ENCODE measurements around the gene CCDC6.

The CCDC6 gene

DNA sequence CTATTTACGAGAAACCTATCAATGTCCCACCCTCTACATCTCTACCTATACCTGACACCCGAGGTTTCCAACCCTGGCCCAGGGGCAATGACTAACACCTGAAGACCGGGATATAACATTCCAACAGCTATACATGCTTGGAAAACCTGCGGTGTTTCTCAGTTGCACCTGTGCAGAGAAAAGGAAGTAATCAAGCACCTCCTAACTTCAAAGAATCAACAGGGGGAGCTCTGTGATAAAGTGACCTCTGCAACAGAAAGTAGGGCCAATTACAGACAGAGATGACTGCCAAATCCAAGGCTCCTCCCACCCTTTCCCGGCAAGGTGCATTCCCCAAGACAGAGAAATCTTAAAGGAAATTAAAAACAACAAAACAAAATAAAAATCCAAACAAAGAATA lies 41.3 kb downstream of the CCDC6 start:
- H3K4me1 ChIP-seq (ENCODE audit: insufficient read depth, low read length) = peaks cover 34% of the 10 kb centered on the region
- no peaks in the 10 kb centered on the region for H3K9me3 ChIP-seq (ENCODE audit: low read length)
- no peak overlapping the region for H3K27ac ChIP-seq (ENCODE audit: low read depth, low read length)
- no peaks in the 10 kb centered on the region for H3K36me3 ChIP-seq (ENCODE audit: insufficient read depth, low read length)
- H3K4me3 ChIP-seq (ENCODE audit: low read depth in 1 of 2, low read length in 2 of 2) = no peak overlapping the region
- H3K27me3 ChIP-seq (ENCODE audit: control insufficient read depth in 1 of 2, insufficient read depth in 2 of 2, low read length in 2 of 2) = no peaks in the 10 kb centered on the region
- no peak overlapping the region for H3K9ac ChIP-seq (ENCODE audit: low read length)

DNA sequence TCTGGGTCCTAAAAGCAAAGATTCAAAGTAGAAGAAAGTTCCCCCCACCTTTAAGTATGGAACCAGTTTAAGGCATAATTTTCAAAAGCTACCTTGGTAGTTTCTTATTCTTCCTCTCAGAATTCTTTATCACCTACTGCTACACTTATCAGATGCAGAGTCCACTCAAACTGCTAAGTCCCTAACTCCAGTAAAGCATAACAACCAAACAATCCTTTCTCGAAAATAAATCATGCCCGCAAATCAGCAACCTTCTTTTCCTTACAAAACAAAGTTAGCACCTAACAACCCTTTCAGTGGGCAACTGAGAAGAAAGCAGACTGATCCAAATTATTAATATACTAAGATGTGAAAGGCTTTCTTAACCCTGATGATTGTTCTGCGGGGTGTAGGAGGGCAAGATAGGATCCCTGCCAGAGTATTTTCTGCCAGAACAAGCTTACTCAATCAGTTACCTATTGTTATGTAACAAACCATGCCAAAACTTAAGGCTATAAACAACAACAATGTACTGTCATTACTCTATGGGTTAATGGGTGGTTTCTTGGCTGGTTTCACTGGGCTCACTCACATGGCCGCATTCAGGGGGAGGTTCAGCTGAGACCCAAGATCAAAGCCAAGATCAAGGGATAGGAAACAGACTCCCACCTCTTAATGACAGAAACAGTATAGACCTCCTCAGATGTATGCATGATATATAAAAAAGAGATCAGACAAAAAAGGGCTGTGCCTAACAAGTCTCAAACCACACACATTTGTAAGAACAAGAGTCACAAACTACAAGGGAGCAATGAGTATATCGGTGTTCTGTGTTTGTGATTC lies 42.0 kb downstream of the CCDC6 start:
- no peak overlapping the region for H3K9ac ChIP-seq (ENCODE audit: low read length)
- H3K9me3 ChIP-seq (ENCODE audit: low read length) = no peaks in the 10 kb centered on the region
- no peaks in the 10 kb centered on the region for H3K36me3 ChIP-seq (ENCODE audit: insufficient read depth, low read length)
- no peaks in the 10 kb centered on the region for H3K27me3 ChIP-seq (ENCODE audit: control insufficient read depth in 1 of 2, insufficient read depth in 2 of 2, low read length in 2 of 2)
- no peak overlapping the region for H3K4me3 ChIP-seq (ENCODE audit: low read depth in 1 of 2, low read length in 2 of 2)
- H3K4me1 ChIP-seq (ENCODE audit: insufficient read depth, low read length) = peaks cover 35% of the 10 kb centered on the region
- H3K27ac ChIP-seq (ENCODE audit: low read depth, low read length) = peak overlapping the region; percentile 2

DNA sequence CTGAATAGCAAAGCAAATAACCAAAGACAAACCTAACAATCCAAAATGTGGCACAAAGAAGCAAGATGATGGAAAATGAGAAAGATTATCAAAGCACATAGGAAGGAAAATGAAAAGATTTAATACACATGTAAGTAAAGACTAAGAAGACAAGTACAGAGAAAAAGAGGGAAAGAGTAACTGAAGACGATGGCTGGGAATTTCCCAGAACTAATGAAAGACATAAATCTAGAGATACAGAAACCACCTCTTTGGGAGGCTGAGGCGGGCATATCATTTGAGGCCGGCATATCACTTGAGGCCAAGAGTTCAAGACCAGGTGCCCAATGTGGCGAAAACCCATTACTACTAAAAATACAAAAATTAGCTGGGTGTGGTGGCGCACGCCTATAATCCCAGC lies 46.8 kb downstream of the CCDC6 start:
- peaks cover 44% of the 10 kb centered on the region for H3K4me1 ChIP-seq (ENCODE audit: insufficient read depth, low read length)
- no peaks in the 10 kb centered on the region for H3K9me3 ChIP-seq (ENCODE audit: low read length)
- H3K36me3 ChIP-seq (ENCODE audit: insufficient read depth, low read length) = no peaks in the 10 kb centered on the region
- no peak overlapping the region for H3K9ac ChIP-seq (ENCODE audit: low read length)
- no peak overlapping the region for H3K27ac ChIP-seq (ENCODE audit: low read depth, low read length)
- H3K27me3 ChIP-seq (ENCODE audit: control insufficient read depth in 1 of 2, insufficient read depth in 2 of 2, low read length in 2 of 2) = no peaks in the 10 kb centered on the region
- H3K4me3 ChIP-seq (ENCODE audit: low read depth in 1 of 2, low read length in 2 of 2) = no peak overlapping the region

DNA sequence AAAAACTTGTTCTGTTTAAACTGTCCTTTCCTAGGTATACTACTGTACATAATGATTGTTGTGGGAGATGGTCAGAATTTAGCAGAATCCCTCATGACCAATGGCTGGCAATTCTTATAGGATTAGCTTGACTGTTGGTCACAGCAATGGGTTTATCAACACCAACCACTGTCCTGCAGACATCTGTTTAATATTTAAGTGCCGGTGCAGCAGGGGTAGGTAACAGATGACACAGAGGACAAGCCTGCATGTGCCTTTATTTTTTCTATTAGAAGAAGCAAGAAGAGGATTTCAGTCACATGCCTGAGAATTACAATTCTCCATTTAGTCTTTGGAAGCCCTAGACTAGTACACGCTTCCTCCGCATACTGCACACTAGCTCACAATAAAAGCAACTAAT lies 48.4 kb downstream of the CCDC6 start:
- Histone ChIP-seq H3K27me3 (ENCODE audit: control insufficient read depth in 1 of 2, insufficient read depth in 2 of 2, low read length in 2 of 2) (no peaks in the 10 kb centered on the region), H3K4me1 (ENCODE audit: insufficient read depth, low read length) (peaks cover 57% of the 10 kb centered on the region), H3K9me3 (ENCODE audit: low read length) (no peaks in the 10 kb centered on the region), H3K27ac (ENCODE audit: low read depth, low read length) (no peak overlapping the region), H3K36me3 (ENCODE audit: insufficient read depth, low read length) (no peaks in the 10 kb centered on the region), H3K4me3 (ENCODE audit: low read depth in 1 of 2, low read length in 2 of 2) (no peak overlapping the region), H3K9ac (ENCODE audit: low read length) (no peak overlapping the region)

DNA sequence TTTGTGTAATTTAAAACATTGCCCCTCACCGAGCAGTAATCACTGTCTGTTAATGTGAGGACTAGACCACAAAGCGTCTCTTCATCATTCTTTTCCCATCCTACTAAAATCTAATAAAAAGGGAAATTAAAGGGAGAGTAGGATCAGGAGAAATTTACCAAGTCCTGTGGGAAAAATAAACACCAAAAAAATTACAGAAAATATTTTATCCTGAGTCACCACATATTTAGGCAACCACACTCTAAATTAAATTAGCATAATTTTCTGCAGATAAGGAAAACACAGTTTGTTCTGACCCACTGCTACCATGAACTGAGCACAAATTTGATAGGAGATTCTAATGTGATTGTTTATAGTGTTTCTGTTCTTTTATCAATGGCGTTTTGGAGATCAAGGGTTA lies 49.3 kb downstream of the CCDC6 start:
- Histone ChIP-seq H3K9me3 (ENCODE audit: low read length) (no peaks in the 10 kb centered on the region), H3K36me3 (ENCODE audit: insufficient read depth, low read length) (no peaks in the 10 kb centered on the region), H3K4me3 (ENCODE audit: low read depth in 1 of 2, low read length in 2 of 2) (no peak overlapping the region), H3K27me3 (ENCODE audit: control insufficient read depth in 1 of 2, insufficient read depth in 2 of 2, low read length in 2 of 2) (no peaks in the 10 kb centered on the region), H3K27ac (ENCODE audit: low read depth, low read length) (no peak overlapping the region), H3K9ac (ENCODE audit: low read length) (no peak overlapping the region), H3K4me1 (ENCODE audit: insufficient read depth, low read length) (peaks cover 63% of the 10 kb centered on the region)

DNA sequence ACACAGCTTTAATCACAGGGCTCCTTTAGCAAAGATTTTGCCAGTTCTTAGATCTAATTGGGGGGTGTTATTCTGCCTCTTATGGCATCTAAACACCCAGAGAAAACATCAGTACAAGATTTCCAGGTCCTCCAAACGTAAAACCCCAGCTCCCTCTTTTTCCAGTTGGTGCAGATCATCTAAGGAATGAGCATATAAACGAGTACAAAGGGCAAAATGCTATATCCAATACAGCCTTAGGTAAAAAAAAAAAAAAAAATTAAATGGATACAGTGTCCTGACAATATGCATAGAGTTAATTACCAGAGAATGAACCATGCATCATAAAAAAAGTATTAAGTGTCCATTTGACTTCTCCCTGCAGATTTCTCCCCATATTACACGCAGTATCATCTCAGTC lies 50.3 kb downstream of the CCDC6 start:
- Histone ChIP-seq H3K9ac (ENCODE audit: low read length) (no peak overlapping the region), H3K27me3 (ENCODE audit: control insufficient read depth in 1 of 2, insufficient read depth in 2 of 2, low read length in 2 of 2) (no peaks in the 10 kb centered on the region), H3K9me3 (ENCODE audit: low read length) (no peaks in the 10 kb centered on the region), H3K4me3 (ENCODE audit: low read depth in 1 of 2, low read length in 2 of 2) (no peak overlapping the region), H3K4me1 (ENCODE audit: insufficient read depth, low read length) (peaks cover 63% of the 10 kb centered on the region), H3K27ac (ENCODE audit: low read depth, low read length) (no peak overlapping the region), H3K36me3 (ENCODE audit: insufficient read depth, low read length) (no peaks in the 10 kb centered on the region)

DNA sequence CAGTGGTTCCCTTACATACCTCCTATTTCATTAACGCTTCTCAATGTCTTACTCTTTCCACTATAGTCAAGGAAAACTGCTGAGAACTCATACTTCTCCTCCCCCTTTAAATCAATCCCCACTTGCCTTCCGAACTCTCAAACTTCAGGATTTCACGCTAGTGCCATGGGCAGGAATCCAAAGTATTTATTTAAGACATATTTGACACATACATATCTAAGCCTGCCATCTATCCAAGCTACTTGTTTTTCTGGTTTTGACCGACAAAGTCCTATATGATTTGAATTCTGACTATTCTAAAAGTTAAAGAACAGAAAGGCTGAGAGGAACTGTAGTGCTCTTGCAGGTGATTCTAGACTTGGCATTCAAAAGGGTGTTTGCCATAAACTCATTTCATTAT lies 51.8 kb downstream of the CCDC6 start:
- H3K4me3 ChIP-seq (ENCODE audit: low read depth in 1 of 2, low read length in 2 of 2) = no peak overlapping the region
- peak overlapping the region; percentile 40 for H3K27ac ChIP-seq (ENCODE audit: low read depth, low read length)
- H3K9me3 ChIP-seq (ENCODE audit: low read length) = no peaks in the 10 kb centered on the region
- H3K9ac ChIP-seq (ENCODE audit: low read length) = no peak overlapping the region
- H3K36me3 ChIP-seq (ENCODE audit: insufficient read depth, low read length) = peaks cover 8% of the 10 kb centered on the region
- H3K27me3 ChIP-seq (ENCODE audit: control insufficient read depth in 1 of 2, insufficient read depth in 2 of 2, low read length in 2 of 2) = no peaks in the 10 kb centered on the region
- peaks cover 57% of the 10 kb centered on the region for H3K4me1 ChIP-seq (ENCODE audit: insufficient read depth, low read length)

DNA sequence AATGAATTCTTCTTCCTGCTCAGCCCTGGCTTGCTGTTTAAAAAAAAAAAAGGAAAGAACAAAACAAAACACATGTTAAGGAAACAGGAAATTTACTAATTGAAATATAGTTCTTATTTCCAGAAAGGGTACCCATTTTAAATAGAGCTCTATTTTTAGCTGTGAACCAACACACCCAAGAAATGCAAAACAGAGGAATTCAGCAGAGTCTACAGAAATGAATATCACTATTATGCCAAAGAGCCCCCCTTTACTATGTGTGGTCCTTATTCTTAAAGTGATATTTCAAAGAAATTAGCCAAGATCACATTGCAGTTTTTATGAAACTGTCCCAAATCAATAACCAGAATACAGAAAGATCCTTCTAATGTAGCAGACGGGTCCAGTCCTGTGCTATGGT lies 53.7 kb downstream of the CCDC6 start:
- no peak overlapping the region for H3K27ac ChIP-seq (ENCODE audit: low read depth, low read length)
- no peaks in the 10 kb centered on the region for H3K27me3 ChIP-seq (ENCODE audit: control insufficient read depth in 1 of 2, insufficient read depth in 2 of 2, low read length in 2 of 2)
- peaks cover 20% of the 10 kb centered on the region for H3K36me3 ChIP-seq (ENCODE audit: insufficient read depth, low read length)
- H3K4me1 ChIP-seq (ENCODE audit: insufficient read depth, low read length) = peaks cover 42% of the 10 kb centered on the region
- H3K9me3 ChIP-seq (ENCODE audit: low read length) = no peaks in the 10 kb centered on the region
- H3K4me3 ChIP-seq (ENCODE audit: low read depth in 1 of 2, low read length in 2 of 2) = no peak overlapping the region
- H3K9ac ChIP-seq (ENCODE audit: low read length) = no peak overlapping the region

DNA sequence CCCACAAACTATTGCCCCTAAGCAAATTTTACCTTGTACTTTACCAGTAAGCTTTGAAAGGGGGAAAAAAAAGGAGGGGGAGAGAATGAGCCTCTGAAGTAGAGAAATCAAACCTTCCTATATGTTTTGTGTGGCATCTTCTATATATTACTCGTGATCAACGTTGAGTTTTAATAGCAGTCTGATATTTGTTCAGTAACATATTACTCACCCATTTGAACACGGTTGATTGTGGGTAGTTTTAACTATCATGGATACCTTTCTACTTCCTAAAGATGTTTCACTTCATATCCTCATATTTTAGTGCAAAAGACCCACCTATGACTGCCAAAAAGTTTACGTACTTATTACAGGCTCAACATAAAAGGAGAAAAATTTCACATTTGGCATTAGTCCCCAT lies 54.5 kb downstream of the CCDC6 start:
- no peak overlapping the region for H3K9ac ChIP-seq (ENCODE audit: low read length)
- no peak overlapping the region for H3K27ac ChIP-seq (ENCODE audit: low read depth, low read length)
- no peaks in the 10 kb centered on the region for H3K27me3 ChIP-seq (ENCODE audit: control insufficient read depth in 1 of 2, insufficient read depth in 2 of 2, low read length in 2 of 2)
- H3K9me3 ChIP-seq (ENCODE audit: low read length) = no peaks in the 10 kb centered on the region
- peaks cover 37% of the 10 kb centered on the region for H3K4me1 ChIP-seq (ENCODE audit: insufficient read depth, low read length)
- no peak overlapping the region for H3K4me3 ChIP-seq (ENCODE audit: low read depth in 1 of 2, low read length in 2 of 2)
- H3K36me3 ChIP-seq (ENCODE audit: insufficient read depth, low read length) = peaks cover 23% of the 10 kb centered on the region

DNA sequence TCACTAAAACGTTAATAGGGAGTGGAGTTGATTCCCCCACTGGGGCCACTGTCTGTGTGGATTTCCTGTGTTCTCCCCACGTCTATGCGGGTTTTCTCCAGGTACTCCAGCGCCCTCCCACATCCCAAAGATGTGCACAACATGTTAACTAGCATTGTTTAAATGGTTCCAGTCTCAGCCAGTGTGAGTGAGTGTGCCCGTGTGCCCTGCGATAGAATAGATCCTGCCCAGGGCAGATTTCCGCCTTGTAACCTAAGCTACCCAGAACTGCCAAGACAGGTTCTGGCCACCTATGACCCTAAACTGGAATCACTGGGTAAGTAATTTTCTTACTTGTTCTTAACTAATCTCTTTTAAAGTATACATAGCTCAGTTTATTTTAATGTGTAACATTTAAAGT lies 58.5 kb downstream of the CCDC6 start:
- H3K27me3 ChIP-seq (ENCODE audit: control insufficient read depth in 1 of 2, insufficient read depth in 2 of 2, low read length in 2 of 2) = no peaks in the 10 kb centered on the region
- no peak overlapping the region for H3K27ac ChIP-seq (ENCODE audit: low read depth, low read length)
- no peak overlapping the region for H3K9ac ChIP-seq (ENCODE audit: low read length)
- H3K4me3 ChIP-seq (ENCODE audit: low read depth in 1 of 2, low read length in 2 of 2) = no peak overlapping the region
- no peaks in the 10 kb centered on the region for H3K9me3 ChIP-seq (ENCODE audit: low read length)
- peaks cover 5% of the 10 kb centered on the region for H3K4me1 ChIP-seq (ENCODE audit: insufficient read depth, low read length)
- H3K36me3 ChIP-seq (ENCODE audit: insufficient read depth, low read length) = peaks cover 33% of the 10 kb centered on the region

DNA sequence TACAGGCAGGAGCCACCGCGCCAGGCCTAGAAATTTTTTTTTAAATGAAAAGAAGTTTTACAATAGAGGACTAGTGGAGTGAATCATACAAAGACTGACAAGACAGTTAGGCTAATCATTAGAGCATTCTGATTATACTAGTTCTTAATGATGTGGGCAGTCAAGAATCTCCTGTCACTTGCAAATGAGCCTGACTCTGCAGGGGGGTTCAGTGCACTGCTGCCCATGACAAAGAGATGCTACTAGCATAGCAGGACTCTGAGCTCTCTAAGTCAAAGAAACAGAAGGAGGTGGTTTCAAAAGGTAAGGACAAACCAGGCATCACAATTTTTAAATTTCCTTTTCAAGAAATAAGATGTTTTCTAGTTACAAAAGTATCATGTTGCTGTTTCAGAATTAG lies 59.0 kb downstream of the CCDC6 start:
- Histone ChIP-seq H3K4me3 (ENCODE audit: low read depth in 1 of 2, low read length in 2 of 2) (no peak overlapping the region), H3K36me3 (ENCODE audit: insufficient read depth, low read length) (peaks cover 33% of the 10 kb centered on the region), H3K9ac (ENCODE audit: low read length) (no peak overlapping the region), H3K27me3 (ENCODE audit: control insufficient read depth in 1 of 2, insufficient read depth in 2 of 2, low read length in 2 of 2) (no peaks in the 10 kb centered on the region), H3K27ac (ENCODE audit: low read depth, low read length) (no peak overlapping the region), H3K9me3 (ENCODE audit: low read length) (no peaks in the 10 kb centered on the region), H3K4me1 (ENCODE audit: insufficient read depth, low read length) (no peaks in the 10 kb centered on the region)

DNA sequence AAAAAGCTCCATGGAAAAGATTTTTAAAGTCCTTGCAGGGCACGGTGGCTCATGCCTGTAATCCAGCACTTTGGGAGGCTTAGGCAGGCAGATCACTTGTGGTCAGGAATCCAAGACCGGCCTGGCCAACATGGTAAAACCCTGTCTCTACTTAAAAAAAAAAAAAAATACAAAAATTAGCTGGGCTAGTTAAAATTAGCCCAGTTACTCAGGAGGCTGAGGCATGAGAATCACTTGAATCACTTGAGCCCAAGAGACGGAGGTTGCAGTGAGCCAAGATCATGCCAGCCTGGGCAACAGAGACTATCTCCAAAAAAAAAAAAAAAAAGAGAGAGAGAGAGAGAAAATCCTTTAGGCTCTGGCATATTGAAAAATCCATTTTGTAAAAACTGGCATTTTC lies 61.9 kb downstream of the CCDC6 start:
- Histone ChIP-seq H3K9me3 (ENCODE audit: low read length) (no peaks in the 10 kb centered on the region), H3K27me3 (ENCODE audit: control insufficient read depth in 1 of 2, insufficient read depth in 2 of 2, low read length in 2 of 2) (no peaks in the 10 kb centered on the region), H3K4me3 (ENCODE audit: low read depth in 1 of 2, low read length in 2 of 2) (no peak overlapping the region), H3K4me1 (ENCODE audit: insufficient read depth, low read length) (no peaks in the 10 kb centered on the region), H3K9ac (ENCODE audit: low read length) (no peak overlapping the region), H3K36me3 (ENCODE audit: insufficient read depth, low read length) (peaks cover 25% of the 10 kb centered on the region), H3K27ac (ENCODE audit: low read depth, low read length) (no peak overlapping the region)

Measured in muscle layer of colon (tissue), 2 donors.